Measurements from ENCODE around the gene CKS1B.

CKS1B gene

GRCh38 chr1:154951901-154952657 lies 22.4 kb upstream of the CKS1B start:
- TF ChIP-seq CTCF (IDR thresholded peaks at IDR 0.05; ENCODE audit: insufficient read depth, missing control alignments) = no peak
- no peak for FAIRE-seq
- no peak for DNase-seq (ENCODE audit: insufficient read length, low spot score)

GRCh38 chr1:154952664-154953063 lies 21.8 kb upstream of the CKS1B start:
- no peak for DNase-seq (ENCODE audit: insufficient read length, low spot score)
- no peak for TF ChIP-seq CTCF (IDR thresholded peaks at IDR 0.05; ENCODE audit: insufficient read depth, missing control alignments)
- FAIRE-seq = no peak

- FAIRE-seq (no peak), DNase-seq (ENCODE audit: insufficient read length, low spot score) (no peak)
- TF ChIP-seq CTCF (IDR thresholded peaks at IDR 0.05; ENCODE audit: insufficient read depth, missing control alignments) = no peak
Measured at GRCh38 chr1:154953611-154954038, 20.9 kb upstream of the CKS1B start.

GRCh38 chr1:154954541-154954940 lies 19.9 kb upstream of the CKS1B start:
- DNase-seq (ENCODE audit: insufficient read length, low spot score) = no peak
- no peak for TF ChIP-seq CTCF (IDR thresholded peaks at IDR 0.05; ENCODE audit: insufficient read depth, missing control alignments)
- FAIRE-seq = no peak

- no peak for TF ChIP-seq CTCF (IDR thresholded peaks at IDR 0.05; ENCODE audit: insufficient read depth, missing control alignments)
- FAIRE-seq = no peak
Measured at GRCh38 chr1:154955039-154955717, 19.3 kb upstream of the CKS1B start.

GRCh38 chr1:154955718-154956543 lies 18.6 kb upstream of the CKS1B start, which contains the start of gene PBXIP1:
Gene PBXIP1 (minus strand): TSS chr1:154956099. CDS start chr1:154953721, 2,378 bp downstream.
- DNase-seq (ENCODE audit: insufficient read length, low spot score) = peak; percentile 99

More at GRCh38 chr1:154955039-154955717, 19.3 kb upstream of the CKS1B start:
- DNase-seq (ENCODE audit: insufficient read length, low spot score) = no peak

More at GRCh38 chr1:154955718-154956543, 18.6 kb upstream of the CKS1B start, which contains the start of gene PBXIP1:
- TF ChIP-seq CTCF (IDR thresholded peaks at IDR 0.05; ENCODE audit: insufficient read depth, missing control alignments) = peak; percentile 25
- peak; percentile 89 for FAIRE-seq

Measured in D721Med (cell line).